Fibroblast of lung (primary cell): Measurements from ENCODE around the gene TLX2. TPM values are rescaled to one million over a fixed set of nuclear protein-coding genes. Genes with fewer than 3 reads are reported as not detected.

Source experiments
- DNase-seq, 2 donors: peaks; one replicate each; pipeline versions ENCODE4 v3.0.0 to v3.0.0-alpha.2; 2010; ENCODE audit warnings: low read depth in 2 of 2
- H2AFZ ChIP-seq: 2 replicates; pipeline ENCODE4 v1.5.1; 2012; ENCODE audit warnings: low read length, control low read depth, inconsistent platforms
- H3K27ac ChIP-seq: 2 replicates; pipeline ENCODE4 v1.5.1; 2011; ENCODE audit warnings: low read length, control low read depth; ENCODE audit not compliant: insufficient read depth
- H3K27me3 ChIP-seq: 2 replicates; pipeline ENCODE4 v1.5.1; 2011; ENCODE audit warnings: mild to moderate bottlenecking, low read length; ENCODE audit not compliant: control insufficient read depth, insufficient read depth
- H3K36me3 ChIP-seq: 2 replicates; pipeline ENCODE4 v1.5.1; 2011; ENCODE audit warnings: low read length; ENCODE audit not compliant: control insufficient read depth, insufficient read depth
- H3K4me1 ChIP-seq: 2 replicates; pipeline ENCODE4 v1.5.1; 2011; ENCODE audit warnings: low read length; ENCODE audit not compliant: control insufficient read depth, insufficient read depth; ENCODE audit errors: extremely low read depth
- H3K4me2 ChIP-seq: 2 replicates; pipeline ENCODE4 v1.5.1; 2011; ENCODE audit warnings: low read length, control low read depth; ENCODE audit not compliant: insufficient read depth; ENCODE audit errors: extremely low read depth
- H3K4me3 ChIP-seq, 4 experiments: fragments of 200-600 bp in 1 of 4; sonication (generic) in 1 of 4; replicated peaks in 1 of 4; 2 replicates each; pipeline ENCODE4 v1.5.1; 2011 to 2016; ENCODE audit warnings: low read length in 4 of 4, low read depth in 3 of 4, mild to moderate bottlenecking in 3 of 4, control low read depth in 2 of 4, inconsistent platforms in 1 of 4, mixed read lengths in 1 of 4; ENCODE audit not compliant: insufficient read depth in 1 of 4; ENCODE audit errors: control extremely low read depth in 1 of 4
- H3K79me2 ChIP-seq: 2 replicates; pipeline ENCODE4 v1.5.1; 2012; ENCODE audit warnings: mild to moderate bottlenecking, low read length, inconsistent platforms; ENCODE audit not compliant: control insufficient read depth, insufficient read depth
- H3K9ac ChIP-seq: 2 replicates; pipeline ENCODE4 v1.5.1; 2011; ENCODE audit warnings: mild to moderate bottlenecking, low read length, control low read depth; ENCODE audit not compliant: insufficient read depth
- H3K9me3 ChIP-seq: 2 replicates; pipeline ENCODE4 v1.5.1; 2012; ENCODE audit warnings: low read depth, low read length; ENCODE audit not compliant: control insufficient read depth, insufficient read depth
- H4K20me1 ChIP-seq: 2 replicates; pipeline ENCODE4 v1.5.1; 2011; ENCODE audit warnings: low read length; ENCODE audit not compliant: control insufficient read depth, insufficient read depth; ENCODE audit errors: extremely low read depth
- CTCF ChIP-seq, 2 donors: IDR thresholded peaks in 1 of 2; conservative IDR thresholded peaks in 1 of 2; 1 replicate in 1 of 2; 2 replicates in 1 of 2; pipeline ENCODE4 v1.5.1; 2011 to 2012; ENCODE audit warnings: low read length in 2 of 2, control low read depth in 1 of 2, inconsistent platforms in 1 of 2, low read depth in 1 of 2, mild to moderate bottlenecking in 1 of 2
- EZH2 ChIP-seq: IDR thresholded peaks from 2 replicates; pipeline ENCODE4 v1.5.1; 2012; ENCODE audit warnings: low read length, control low read depth, mild to moderate bottlenecking; ENCODE audit errors: missing control alignments
- polyA plus RNA-seq, 2 donors: library from polyadenylated mRNA; depleted of rRNA in 1 of 2; stranded (reverse) in 1 of 2; unstranded in 1 of 2; fragments of >200 nt; gene quantifications; 2 replicates each; pipeline ENCODE4 v1.2.1, GENCODE V29; 2011 to 2012; ENCODE audit warnings: missing spikeins in 1 of 2
- total RNA-seq: library from RNA; depleted of rRNA; stranded (reverse); fragments of >200 nt; gene quantifications from 2 replicates; pipeline ENCODE4 v1.2.1, GENCODE V29; 2014

Gene TLX2
- total and polyA plus RNA-seq, 2 donors (not counting 1 experiment from before 2014, with no cell fraction given): under 0.01 TPM; not detected in 1

- Histone ChIP-seq H3K4me3 (peak within 1 kb of the TSS; percentile 64 to 88 (median 80)), H3K4me2 (peak within 1 kb of the TSS; percentile 99), H3K27ac (peak within 1 kb of the TSS; percentile 99), H4K20me1 (no peaks in the 10 kb centered on the region), H3K9me3 (no peaks in the 10 kb centered on the region), H3K79me2 (peaks cover 15% of the 10 kb centered on the region), H3K36me3 (peaks cover 4% of the 10 kb centered on the region), H2AFZ (peak within 1 kb of the TSS; percentile 95), H3K9ac (peak within 1 kb of the TSS; percentile 98), H3K27me3 (peaks cover 16% of the 10 kb centered on the region), H3K4me1 (peaks cover 10% of the 10 kb centered on the region)
- peak; percentile 96 to 98 for DNase-seq
- TF ChIP-seq EZH2 (no peak), CTCF (conservative IDR thresholded peaks at IDR 0.05 in 1 of 2, IDR thresholded peaks at IDR 0.05 in 1 of 2; ENCODE audit: low read depth in 1 of 2, low read length in 2 of 2) (peak; percentile 19 to 43)
Measured at GRCh38 chr2:74507145-74507925, 6.9 kb upstream of the TLX2 start, which contains the start of gene PCGF1. Gene PCGF1 (minus strand): TSS chr2:74507695. CDS start chr2:74507668, 27 bp downstream.

- Histone ChIP-seq H3K9me3 (no peaks in the 10 kb centered on the region), H4K20me1 (no peaks in the 10 kb centered on the region), H2AFZ (peak overlapping the region; percentile 54), H3K4me1 (peaks cover 10% of the 10 kb centered on the region), H3K79me2 (peaks cover 15% of the 10 kb centered on the region), H3K36me3 (peaks cover 4% of the 10 kb centered on the region), H3K27ac (peak overlapping the region; percentile 99), H3K4me3 (peak overlapping the region; percentile 64 to 88 (median 80)), H3K4me2 (peak overlapping the region; percentile 73), H3K9ac (peak overlapping the region; percentile 48), H3K27me3 (peaks cover 21% of the 10 kb centered on the region)
- DNase-seq: peak in 1 of 2 donors; percentile 43
- no peak for TF ChIP-seq CTCF (conservative IDR thresholded peaks at IDR 0.05 in 1 of 2, IDR thresholded peaks at IDR 0.05 in 1 of 2; ENCODE audit: low read depth in 1 of 2, low read length in 2 of 2)
- no peak for TF ChIP-seq EZH2
Measured at GRCh38 chr2:74507926-74508520, 6.2 kb upstream of the TLX2 start.

GRCh38 chr2:74510272-74510671, 4.0 kb upstream of the TLX2 start:
- Histone ChIP-seq H3K27me3 (peaks cover 43% of the 10 kb centered on the region), H3K4me2 (no peak overlapping the region), H3K9ac (no peak overlapping the region), H3K79me2 (peaks cover 15% of the 10 kb centered on the region), H3K4me1 (peaks cover 8% of the 10 kb centered on the region), H3K36me3 (peaks cover 2% of the 10 kb centered on the region), H3K4me3 (no peak overlapping the region), H3K27ac (no peak overlapping the region), H3K9me3 (no peaks in the 10 kb centered on the region), H4K20me1 (no peaks in the 10 kb centered on the region), H2AFZ (no peak overlapping the region)
- no peak for TF ChIP-seq CTCF (conservative IDR thresholded peaks at IDR 0.05 in 1 of 2, IDR thresholded peaks at IDR 0.05 in 1 of 2; ENCODE audit: low read depth in 1 of 2, low read length in 2 of 2)
- TF ChIP-seq EZH2: no peak
- no peak for DNase-seq
